GM12872 (cell line): ENCODE results near the gene ZBTB37.

Experiments used
- TF ChIP-seq, protein P1 (sequence below): IDR thresholded peaks from 3 replicates; pipeline ENCODE4 v1.5.1; 2011; ENCODE audit warnings: low read depth, mild to moderate bottlenecking, low read length, moderate library complexity; ENCODE audit not compliant: insufficient read depth

ZBTB37 gene

GRCh38 chr1:173900427-173900826, 32.2 kb downstream of the ZBTB37 start:
- TF ChIP-seq, protein P1, sequence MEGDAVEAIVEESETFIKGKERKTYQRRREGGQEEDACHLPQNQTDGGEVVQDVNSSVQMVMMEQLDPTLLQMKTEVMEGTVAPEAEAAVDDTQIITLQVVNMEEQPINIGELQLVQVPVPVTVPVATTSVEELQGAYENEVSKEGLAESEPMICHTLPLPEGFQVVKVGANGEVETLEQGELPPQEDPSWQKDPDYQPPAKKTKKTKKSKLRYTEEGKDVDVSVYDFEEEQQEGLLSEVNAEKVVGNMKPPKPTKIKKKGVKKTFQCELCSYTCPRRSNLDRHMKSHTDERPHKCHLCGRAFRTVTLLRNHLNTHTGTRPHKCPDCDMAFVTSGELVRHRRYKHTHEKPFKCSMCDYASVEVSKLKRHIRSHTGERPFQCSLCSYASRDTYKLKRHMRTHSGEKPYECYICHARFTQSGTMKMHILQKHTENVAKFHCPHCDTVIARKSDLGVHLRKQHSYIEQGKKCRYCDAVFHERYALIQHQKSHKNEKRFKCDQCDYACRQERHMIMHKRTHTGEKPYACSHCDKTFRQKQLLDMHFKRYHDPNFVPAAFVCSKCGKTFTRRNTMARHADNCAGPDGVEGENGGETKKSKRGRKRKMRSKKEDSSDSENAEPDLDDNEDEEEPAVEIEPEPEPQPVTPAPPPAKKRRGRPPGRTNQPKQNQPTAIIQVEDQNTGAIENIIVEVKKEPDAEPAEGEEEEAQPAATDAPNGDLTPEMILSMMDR, result no peak

- TF ChIP-seq, protein P1, result no peak
Observed at GRCh38 chr1:173900992-173901391, 32.8 kb downstream of the ZBTB37 start.

DNA sequence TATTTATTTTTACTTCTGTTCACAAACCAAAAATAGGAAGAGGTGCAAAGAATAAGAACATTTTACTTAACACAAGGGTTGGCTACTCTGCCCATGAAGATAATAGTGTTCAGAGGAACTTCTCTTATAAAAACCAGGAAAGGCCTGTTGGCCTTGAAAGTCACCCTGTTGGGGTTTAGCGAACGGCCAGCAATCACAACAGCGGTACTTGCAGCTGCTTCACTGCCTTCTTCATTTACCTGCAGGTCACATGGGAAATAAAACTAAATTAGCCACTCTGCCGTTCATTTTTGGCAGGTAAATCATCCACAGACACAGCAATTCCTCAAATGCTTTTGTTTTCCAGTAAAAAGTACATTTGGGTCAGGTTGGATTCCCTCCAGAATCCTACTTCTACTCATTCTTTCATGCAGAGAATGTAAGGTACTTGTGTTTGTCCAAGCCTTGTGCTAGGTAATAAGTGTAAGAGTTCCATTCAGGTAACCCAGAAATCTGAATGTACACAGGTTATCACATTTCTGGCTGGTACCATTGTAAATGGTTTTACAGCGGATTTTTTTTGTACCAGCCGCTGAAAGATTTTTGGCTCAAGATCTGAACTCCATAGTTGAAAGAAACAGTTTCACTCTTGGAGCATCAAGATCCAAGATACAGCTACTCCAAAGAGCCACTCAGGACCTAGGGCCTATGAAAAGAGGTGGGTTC, 35.8 kb downstream of the ZBTB37 start:
- TF ChIP-seq, protein P1, result no peak

GRCh38 chr1:173913111-173913510, 44.9 kb downstream of the ZBTB37 start:
- TF ChIP-seq, protein P1, result no peak

DNA sequence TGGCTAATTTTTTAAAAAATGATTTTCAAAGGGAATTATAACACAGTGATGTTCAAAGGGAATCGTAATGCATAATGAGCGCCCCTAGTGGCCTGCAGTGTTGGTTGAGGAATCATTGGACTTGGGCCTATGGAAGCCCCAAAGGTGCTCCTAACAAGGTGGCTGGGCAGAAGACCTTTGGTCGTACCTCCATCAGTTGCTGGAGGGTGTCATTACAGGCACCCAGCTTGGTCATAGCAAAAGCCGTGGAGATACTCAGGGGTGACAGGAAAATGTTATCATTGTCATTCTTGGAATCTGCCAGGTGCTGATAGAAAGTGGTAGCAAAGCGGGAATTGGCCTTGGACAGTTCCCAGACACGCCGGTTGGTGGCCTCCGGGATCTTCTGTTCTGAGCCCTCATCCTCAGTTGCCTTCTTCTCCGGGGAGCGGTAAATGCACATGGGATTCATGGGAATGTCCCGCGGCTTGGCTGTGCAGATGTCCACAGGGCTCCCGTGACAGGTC, 46.2 kb downstream of the ZBTB37 start:
- TF ChIP-seq, protein P1, result peak; percentile 83

DNA sequence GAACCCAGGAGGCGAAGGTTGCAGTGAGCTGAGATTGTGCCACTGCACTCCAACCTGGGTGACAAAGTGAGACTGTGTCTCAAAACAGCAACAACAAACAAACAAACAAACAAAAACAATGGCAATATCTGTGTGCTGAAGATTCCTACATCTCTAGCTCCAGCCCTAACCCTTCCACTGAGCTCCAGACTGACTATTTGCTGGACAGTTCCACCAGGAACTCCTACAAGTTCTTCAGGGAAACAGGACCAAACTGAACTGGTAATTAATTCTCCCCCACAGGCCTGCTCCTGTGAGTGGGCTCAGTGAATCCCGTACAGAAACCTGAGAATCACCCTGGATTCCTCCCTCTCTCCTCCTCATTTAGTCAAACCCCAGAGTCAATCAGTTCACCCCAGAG, 47.4 kb downstream of the ZBTB37 start:
- TF ChIP-seq, protein P1, result no peak

DNA sequence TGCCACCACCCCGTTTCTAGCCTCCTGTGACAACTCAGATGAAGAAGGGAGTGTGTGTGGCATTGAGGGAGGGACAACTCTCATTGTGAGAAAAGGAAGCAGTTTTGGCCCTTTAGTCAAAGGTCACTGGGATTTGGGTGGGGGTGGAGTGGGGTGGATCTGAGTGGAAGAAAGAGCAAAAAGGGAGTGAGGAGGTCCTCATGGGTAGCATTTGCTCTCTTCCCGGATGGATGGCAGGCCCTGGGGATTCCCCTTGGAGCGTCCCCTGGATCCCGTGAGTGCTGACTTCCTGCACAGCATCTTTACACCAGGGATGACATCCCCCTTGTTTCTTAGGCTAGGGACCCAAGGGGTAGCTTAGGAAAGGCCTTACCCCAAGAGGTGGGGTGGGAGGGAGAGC, 48.5 kb downstream of the ZBTB37 start:
- TF ChIP-seq, protein P1, result no peak
